H9 (cell line): ENCODE measurements around the gene KRTAP4-9. TPM values are rescaled to one million over a fixed set of nuclear protein-coding genes. Genes with fewer than 3 reads are reported as not detected.

Source experiments
- DNase-seq: peaks from one replicate; pipeline ENCODE4 v3.0.0-alpha.2; 2017
- H2AFZ ChIP-seq: one replicate; pipeline ENCODE4 v1.6.1; 2013; ENCODE audit warnings: mild to moderate bottlenecking, low read length, control low read depth, moderate library complexity
- H2AK5ac ChIP-seq: 2 replicates; pipeline ENCODE4 v1.6.1; 2013; ENCODE audit warnings: low read length, control low read depth, mixed read lengths; ENCODE audit not compliant: insufficient read length
- H2BK120ac ChIP-seq: one replicate; pipeline ENCODE4 v1.6.1; 2013; ENCODE audit warnings: low read depth, mild to moderate bottlenecking, low read length, control low read depth, inconsistent platforms; ENCODE audit not compliant: poor library complexity, severe bottlenecking
- H2BK12ac ChIP-seq: 2 replicates; pipeline ENCODE4 v1.6.1; 2013; ENCODE audit warnings: low read length, control low read depth, mixed read lengths, low read depth; ENCODE audit not compliant: insufficient read length
- H2BK15ac ChIP-seq: 2 replicates; pipeline ENCODE4 v1.6.1; 2013; ENCODE audit warnings: low read depth, low read length, control low read depth
- H2BK20ac ChIP-seq: one replicate; pipeline ENCODE4 v1.6.1; 2013; ENCODE audit warnings: low read depth, mild to moderate bottlenecking, low read length, control low read depth, inconsistent platforms; ENCODE audit not compliant: poor library complexity, severe bottlenecking
- H2BK5ac ChIP-seq: 2 replicates; pipeline ENCODE4 v1.6.1; 2013; ENCODE audit warnings: low read length, control low read depth, mixed read lengths; ENCODE audit not compliant: insufficient read length
- H3K14ac ChIP-seq: 2 replicates; pipeline ENCODE4 v1.6.1; 2013; ENCODE audit warnings: low read length, control low read depth; ENCODE audit not compliant: insufficient read depth
- H3K18ac ChIP-seq: 2 replicates; pipeline ENCODE4 v1.6.1; 2013; ENCODE audit warnings: low read depth, mild to moderate bottlenecking, mixed read lengths, low read length, control low read depth; ENCODE audit not compliant: insufficient read length
- H3K23ac ChIP-seq: 2 replicates; pipeline ENCODE4 v1.6.1; 2013; ENCODE audit warnings: low read length, control low read depth, mixed read lengths, low read depth; ENCODE audit not compliant: insufficient read length
- H3K23me2 ChIP-seq: 2 replicates; pipeline ENCODE4 v1.6.1; 2013; ENCODE audit warnings: low read depth, mild to moderate bottlenecking, mixed read lengths, low read length, control low read depth; ENCODE audit not compliant: insufficient read length, poor library complexity, severe bottlenecking
- H3K27ac ChIP-seq: 2 replicates; pipeline ENCODE4 v1.5.1; 2013; ENCODE audit warnings: low read length, control low read depth, mixed read lengths, low read depth; ENCODE audit not compliant: insufficient read length
- H3K27me3 ChIP-seq: 2 replicates; pipeline ENCODE4 v1.6.1; 2013; ENCODE audit warnings: low read length, control low read depth, inconsistent platforms; ENCODE audit not compliant: insufficient read depth
- H3K4ac ChIP-seq: 2 replicates; pipeline ENCODE4 v1.6.1; 2013; ENCODE audit warnings: low read depth, mild to moderate bottlenecking, control low read depth, inconsistent platforms, low read length, moderate library complexity
- H3K4me1 ChIP-seq: 2 replicates; pipeline ENCODE4 v1.6.1; 2013; ENCODE audit warnings: low read length, control low read depth, inconsistent platforms; ENCODE audit not compliant: insufficient read depth
- H3K4me2 ChIP-seq: 2 replicates; pipeline ENCODE4 v1.6.1; 2013; ENCODE audit warnings: low read length, control low read depth, mixed read lengths; ENCODE audit not compliant: insufficient read length, insufficient read depth
- H3K56ac ChIP-seq: 2 replicates; pipeline ENCODE4 v1.6.1; 2013; ENCODE audit warnings: low read depth, mild to moderate bottlenecking, mixed read lengths, low read length, control low read depth; ENCODE audit not compliant: insufficient read length
- H3K79me1 ChIP-seq: 2 replicates; pipeline ENCODE4 v1.6.1; 2013; ENCODE audit warnings: low read depth, mild to moderate bottlenecking, moderate library complexity, low read length, control low read depth, inconsistent platforms; ENCODE audit not compliant: insufficient read depth, poor library complexity, severe bottlenecking
- H3K79me2 ChIP-seq: 2 replicates; pipeline ENCODE4 v1.6.1; 2013; ENCODE audit warnings: low read length, control low read depth, inconsistent platforms; ENCODE audit not compliant: insufficient read depth
- H3K9ac ChIP-seq: 2 replicates; pipeline ENCODE4 v1.6.1; 2013; ENCODE audit warnings: low read length, control low read depth, mixed read lengths; ENCODE audit not compliant: insufficient read length; ENCODE audit errors: extremely low read depth
- H3K9me3 ChIP-seq: one replicate; pipeline ENCODE4 v1.6.1; 2013; ENCODE audit warnings: low read depth, low read length, inconsistent platforms; ENCODE audit not compliant: control insufficient read depth
- H3T11ph ChIP-seq: one replicate; pipeline ENCODE4 v1.6.1; 2013; ENCODE audit warnings: mild to moderate bottlenecking, low read length, control low read depth, inconsistent platforms
- H4K20me1 ChIP-seq: one replicate; pipeline ENCODE4 v1.6.1; 2013; ENCODE audit not compliant: control insufficient read depth, insufficient read length, insufficient read depth
- H4K5ac ChIP-seq: 2 replicates; pipeline ENCODE4 v1.6.1; 2013; ENCODE audit warnings: low read depth, mild to moderate bottlenecking, mixed read lengths, low read length, control low read depth; ENCODE audit not compliant: insufficient read length
- H4K8ac ChIP-seq: replicated peaks from 2 replicates; pipeline ENCODE4 v1.6.1; 2013; ENCODE audit warnings: low read length, control low read depth, mixed read lengths, low read depth; ENCODE audit not compliant: insufficient read length
- H4K91ac ChIP-seq: 2 replicates; pipeline ENCODE4 v1.6.1; 2013; ENCODE audit warnings: low read depth, mild to moderate bottlenecking, moderate library complexity, mixed read lengths, low read length, control low read depth; ENCODE audit not compliant: insufficient read length
- H3K27ac Mint-ChIP-seq, 3 experiments: 2 replicates in 2 of 3; 3 replicates in 1 of 3; pipeline ENCODE4 v1.8.0; 2020 to 2021; ENCODE audit warnings: mixed read lengths in 3 of 3, mild to moderate bottlenecking in 1 of 3, moderate library complexity in 1 of 3
- H3K27me3 Mint-ChIP-seq: 2 replicates; pipeline ENCODE4 v1.8.0; 2021; ENCODE audit warnings: low read depth, mild to moderate bottlenecking, moderate library complexity, mixed read lengths
- H3K36me3 Mint-ChIP-seq, 3 experiments: 2 replicates in 2 of 3; 3 replicates in 1 of 3; pipeline ENCODE4 v1.8.0; 2020 to 2021; ENCODE audit warnings: low read depth in 3 of 3, mixed read lengths in 3 of 3; ENCODE audit not compliant: insufficient read depth in 1 of 3
- H3K4me1 Mint-ChIP-seq, 2 experiments: 2 replicates each; pipeline ENCODE4 v1.8.0; 2020; ENCODE audit warnings: mixed read lengths in 2 of 2
- H3K4me3 Mint-ChIP-seq, 2 experiments: 2 replicates in 1 of 2; 3 replicates in 1 of 2; pipeline ENCODE4 v1.8.0; 2020 to 2021; ENCODE audit warnings: mild to moderate bottlenecking in 2 of 2, mixed read lengths in 2 of 2, moderate library complexity in 1 of 2
- H3K9me3 Mint-ChIP-seq, 2 experiments: 2 replicates in 1 of 2; 3 replicates in 1 of 2; pipeline ENCODE4 v1.8.0; 2020; ENCODE audit warnings: mild to moderate bottlenecking in 2 of 2, mixed read lengths in 2 of 2, moderate library complexity in 1 of 2
- WGBS: extraction: QIAGEN DNeasy Blood & Tissue Kit; methylation state at CpG from one replicate; pipeline ENCODE4 v1.1.7; 2013; ENCODE audit warnings: missing lambda C conversion rate, low lambda C conversion rate, mixed read lengths; ENCODE audit not compliant: insufficient read length; ENCODE audit errors: extremely low coverage; 5-methylcytosine and 5-hydroxymethylcytosine counted together
- total RNA-seq: library from RNA; stranded (reverse); gene quantifications from 2 replicates; pipeline ENCODE4 v1.2.1, GENCODE V29; 2021
- TF ChIP-seq, protein P1 (sequence below): fragments of 200-600 bp; sonication (generic); conservative IDR thresholded peaks from 3 replicates; pipeline ENCODE4 v1.8.0; 2021; ENCODE audit warnings: antibody characterized with exemption, mild to moderate bottlenecking

KRTAP4-9 gene
- total RNA-seq, 1 experiment from 2014 or later = not detected

GRCh38 chr17:41065829-41066624 lies 39.2 kb upstream of the KRTAP4-9 start, which contains the start of gene KRTAP2-4:
KRTAP2-4 (minus strand) TSS chr17:41065879; CDS start chr17:41065845, 34 bp downstream.
- Histone ChIP-seq H2BK5ac (no peak within 1 kb of the TSS), H3T11ph (no peak within 1 kb of the TSS), H4K5ac (no peak within 1 kb of the TSS), H3K9ac (no peak within 1 kb of the TSS), H3K27me3 (no peaks in the 10 kb centered on the region), H2BK12ac (no peak within 1 kb of the TSS), H2BK120ac (no peak within 1 kb of the TSS), H2AFZ (no peak within 1 kb of the TSS), H3K23me2 (no peaks in the 10 kb centered on the region), H3K4ac (no peak within 1 kb of the TSS), H2BK15ac (no peak within 1 kb of the TSS), H3K14ac (no peak within 1 kb of the TSS), H4K20me1 (no peaks in the 10 kb centered on the region), H4K8ac (no peak within 1 kb of the TSS), H3K56ac (no peak within 1 kb of the TSS), H2BK20ac (no peak within 1 kb of the TSS), H3K4me1 (no peaks in the 10 kb centered on the region), H3K27ac (no peak within 1 kb of the TSS), H3K79me1 (no peaks in the 10 kb centered on the region), H3K9me3 (no peaks in the 10 kb centered on the region), H2AK5ac (no peak within 1 kb of the TSS), H3K18ac (no peak within 1 kb of the TSS), H3K4me2 (no peak within 1 kb of the TSS), H3K23ac (no peak within 1 kb of the TSS), H3K79me2 (no peaks in the 10 kb centered on the region), H4K91ac (no peak within 1 kb of the TSS)
- H3K4me3 Mint-ChIP-seq = no peak within 1 kb of the TSS
- 0 out of 4 replicates have a peak, but pooled peaks cover 0 to 5% of the 10 kb centered on the region in 2 experiments for H3K4me1 Mint-ChIP-seq
- TF ChIP-seq, protein P1, sequence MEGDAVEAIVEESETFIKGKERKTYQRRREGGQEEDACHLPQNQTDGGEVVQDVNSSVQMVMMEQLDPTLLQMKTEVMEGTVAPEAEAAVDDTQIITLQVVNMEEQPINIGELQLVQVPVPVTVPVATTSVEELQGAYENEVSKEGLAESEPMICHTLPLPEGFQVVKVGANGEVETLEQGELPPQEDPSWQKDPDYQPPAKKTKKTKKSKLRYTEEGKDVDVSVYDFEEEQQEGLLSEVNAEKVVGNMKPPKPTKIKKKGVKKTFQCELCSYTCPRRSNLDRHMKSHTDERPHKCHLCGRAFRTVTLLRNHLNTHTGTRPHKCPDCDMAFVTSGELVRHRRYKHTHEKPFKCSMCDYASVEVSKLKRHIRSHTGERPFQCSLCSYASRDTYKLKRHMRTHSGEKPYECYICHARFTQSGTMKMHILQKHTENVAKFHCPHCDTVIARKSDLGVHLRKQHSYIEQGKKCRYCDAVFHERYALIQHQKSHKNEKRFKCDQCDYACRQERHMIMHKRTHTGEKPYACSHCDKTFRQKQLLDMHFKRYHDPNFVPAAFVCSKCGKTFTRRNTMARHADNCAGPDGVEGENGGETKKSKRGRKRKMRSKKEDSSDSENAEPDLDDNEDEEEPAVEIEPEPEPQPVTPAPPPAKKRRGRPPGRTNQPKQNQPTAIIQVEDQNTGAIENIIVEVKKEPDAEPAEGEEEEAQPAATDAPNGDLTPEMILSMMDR = no peak
- no peak within 1 kb of the TSS for H3K27ac Mint-ChIP-seq
- H3K36me3 Mint-ChIP-seq = no peaks in the 10 kb centered on the region
- H3K27me3 Mint-ChIP-seq = no peaks in the 10 kb centered on the region
- no peak for DNase-seq
- WGBS = no CpG with 5 or more reads among the region's 6 CpGs
- H3K9me3 Mint-ChIP-seq = no peaks in the 10 kb centered on the region
